RWPE1 (cell line): ENCODE results near the gene NFX1.

ENCODE experiments used
- CTCF ChIA-PET: fragments of 350-600 bp; sonication (Branson Sonifier 250); formaldehyde crosslinking; extraction: SDS; loops from one replicate; lab custom pipeline; 2021; lab: Yijun Ruan, JAX
- POLR2A ChIA-PET: fragments of 400-600 bp; formaldehyde crosslinking; extraction: SDS; loops from one replicate; lab custom pipeline; 2020; ENCODE audit warnings: antibody characterized with exemption; ENCODE audit not compliant: low non-redundant PET; lab: Yijun Ruan, JAX
- DNase-seq: peaks from one replicate; pipeline ENCODE4 v3.0.0; 2012; ENCODE audit warnings: low spot score
- H3K27ac ChIP-seq: fragments of 450-650 bp; 2 replicates; pipeline ENCODE4 v1.5.1; 2017
- CTCF ChIP-seq: fragments of 450-650 bp; conservative IDR thresholded peaks from 2 replicates; pipeline ENCODE4 v1.5.1; 2017; ENCODE audit warnings: low read depth, mild to moderate bottlenecking

The NFX1 gene

GRCh38 chr9:33273266-33273971 is 16.9 kb upstream of the NFX1 start:
- TF ChIP-seq CTCF: no peak
- no peak for DNase-seq
- 0 out of 2 replicates have a peak overlapping the region, but pooled peaks have one; percentile 22 for H3K27ac ChIP-seq
- ChIA-PET CTCF (interaction anchor here (0.6 kb wide), 1 partner anchor 14 kb away, joined by 3 read pairs; no protein-coding TSS in a partner anchor), POLR2A (interaction anchor here (0.6 to 1.1 kb wide), 2 partner anchors 9 to 145 kb away, joined by 3 read pairs; partner anchors contain the start of genes BAG1 and CHMP5)

GRCh38 chr9:33273972-33274328 is 16.4 kb upstream of the NFX1 start:
- CTCF ChIA-PET: interaction anchor here (0.6 kb wide), 1 partner anchor 14 kb away, joined by 3 read pairs; no protein-coding TSS in a partner anchor
- no peak for DNase-seq
- POLR2A ChIA-PET: interaction anchor here (1.1 kb wide), 1 partner anchor 9 kb away, joined by 3 read pairs; the partner anchor contains the start of genes BAG1 and CHMP5
- TF ChIP-seq CTCF: no peak
- no peak overlapping the region for H3K27ac ChIP-seq

GRCh38 chr9:33277484-33277883 is 12.8 kb upstream of the NFX1 start:
- DNase-seq: no peak
- ChIA-PET CTCF (interaction anchor here (0.7 kb wide), 2 partner anchors 38 to 53 kb away, joined by 3 to 8 read pairs; no protein-coding TSS in a partner anchor), POLR2A (no interaction called here)
- TF ChIP-seq CTCF: no peak
- no peak overlapping the region for H3K27ac ChIP-seq

GRCh38 chr9:33285502-33285901 is 4.8 kb upstream of the NFX1 start:
- no peak overlapping the region for H3K27ac ChIP-seq
- CTCF ChIA-PET: interaction anchor here (0.6 kb wide), 3 partner anchors 202 to 1019 kb away, joined by 3 to 5 read pairs (median 3); no protein-coding TSS in a partner anchor
- no peak for TF ChIP-seq CTCF
- POLR2A ChIA-PET: interaction anchor here (0.5 kb wide), 1 partner anchor 188 kb away, joined by 3 read pairs; the partner anchor contains the start of gene NOL6
- DNase-seq: no peak

- peak overlapping the region; percentile 60 for H3K27ac ChIP-seq
- ChIA-PET CTCF (interaction anchor here (0.6 to 1.4 kb wide), 7 partner anchors 15 to 221 kb away, joined by 3 to 8 read pairs (median 3); partner anchors contain the start of gene BAG1), POLR2A (no interaction called here)
- DNase-seq: peak; percentile 79
- TF ChIP-seq CTCF: peak; percentile 98
Observed at GRCh38 chr9:33287087-33287490, 3.2 kb upstream of the NFX1 start.

GRCh38 chr9:33288235-33288634 is 2.1 kb upstream of the NFX1 start:
- DNase-seq: no peak
- peak overlapping the region; percentile 98 for H3K27ac ChIP-seq
- POLR2A ChIA-PET: no interaction called here
- no peak for TF ChIP-seq CTCF
- CTCF ChIA-PET: no interaction called here
